Liver (tissue), 3 donors: ENCODE data around the gene PTPRN2.

Experiments used
- ATF3 ChIP-seq: IDR thresholded peaks from 2 replicates; pipeline ENCODE4 v1.6.1; 2016; ENCODE audit warnings: antibody characterized with exemption
- CTCF ChIP-seq: fragments of 150-350 bp; IDR thresholded peaks from 2 replicates; pipeline ENCODE4 v1.5.1; 2017; ENCODE audit warnings: improper control_type of control experiment, low read depth, low read length; ENCODE audit not compliant: missing input control
- GABPA ChIP-seq, 2 donors: IDR thresholded peaks in 1 of 2; conservative IDR thresholded peaks in 1 of 2; 2 replicates each; pipeline ENCODE4 v1.6.1; 2016; ENCODE audit warnings: antibody characterized with exemption in 2 of 2, mild to moderate bottlenecking in 1 of 2, moderate library complexity in 1 of 2
- HNF4G ChIP-seq: IDR thresholded peaks from 2 replicates; pipeline ENCODE4 v1.6.1; 2016; ENCODE audit warnings: antibody characterized with exemption
- JUND ChIP-seq, 2 donors: IDR thresholded peaks; 2 replicates each; pipeline ENCODE4 v1.6.1; 2016; ENCODE audit warnings: antibody characterized with exemption in 2 of 2
- RAD21 ChIP-seq, 2 donors: IDR thresholded peaks; 2 replicates each; pipeline ENCODE4 v1.6.1; 2016; ENCODE audit warnings: antibody characterized with exemption in 2 of 2, mild to moderate bottlenecking in 2 of 2
- RXRA ChIP-seq, 2 donors: IDR thresholded peaks; 2 replicates each; pipeline ENCODE4 v1.6.1; 2017 to 2018; ENCODE audit warnings: antibody characterized with exemption in 2 of 2, mild to moderate bottlenecking in 1 of 2
- SP1 ChIP-seq: IDR thresholded peaks from 2 replicates; pipeline ENCODE4 v1.6.1; 2018; ENCODE audit warnings: antibody characterized with exemption, mild to moderate bottlenecking
- TAF1 ChIP-seq: conservative IDR thresholded peaks from 2 replicates; pipeline ENCODE4 v1.6.1; 2016; ENCODE audit warnings: antibody characterized with exemption, mild to moderate bottlenecking
- YY1 ChIP-seq: IDR thresholded peaks from 2 replicates; pipeline ENCODE4 v1.6.1; 2016; ENCODE audit warnings: antibody characterized with exemption, mild to moderate bottlenecking
- TF ChIP-seq, protein P1 (sequence below): IDR thresholded peaks from 2 replicates; pipeline ENCODE4 v1.6.1; 2016; ENCODE audit warnings: antibody characterized with exemption, mild to moderate bottlenecking
- TF ChIP-seq, protein P2 (sequence below): IDR thresholded peaks from 2 replicates; pipeline ENCODE4 v1.6.1; 2016; ENCODE audit warnings: antibody characterized with exemption
- donor health status: healthy.
- donor health status: healthy.

GRCh38 chr7:158618745-158619140 lies 31.1 kb upstream of the PTPRN2 start:
- TF ChIP-seq CTCF (no peak), TAF1 (no peak), HNF4G (no peak), ATF3 (no peak), JUND (IDR thresholded peaks at IDR 0.05) (no peak), YY1 (no peak), RAD21 (IDR thresholded peaks at IDR 0.05) (no peak), SP1 (no peak), RXRA (IDR thresholded peaks at IDR 0.05) (no peak), GABPA (IDR thresholded peaks at IDR 0.05 in 1 of 2, conservative IDR thresholded peaks at IDR 0.05 in 1 of 2) (no peak)
- TF ChIP-seq, protein P1, sequence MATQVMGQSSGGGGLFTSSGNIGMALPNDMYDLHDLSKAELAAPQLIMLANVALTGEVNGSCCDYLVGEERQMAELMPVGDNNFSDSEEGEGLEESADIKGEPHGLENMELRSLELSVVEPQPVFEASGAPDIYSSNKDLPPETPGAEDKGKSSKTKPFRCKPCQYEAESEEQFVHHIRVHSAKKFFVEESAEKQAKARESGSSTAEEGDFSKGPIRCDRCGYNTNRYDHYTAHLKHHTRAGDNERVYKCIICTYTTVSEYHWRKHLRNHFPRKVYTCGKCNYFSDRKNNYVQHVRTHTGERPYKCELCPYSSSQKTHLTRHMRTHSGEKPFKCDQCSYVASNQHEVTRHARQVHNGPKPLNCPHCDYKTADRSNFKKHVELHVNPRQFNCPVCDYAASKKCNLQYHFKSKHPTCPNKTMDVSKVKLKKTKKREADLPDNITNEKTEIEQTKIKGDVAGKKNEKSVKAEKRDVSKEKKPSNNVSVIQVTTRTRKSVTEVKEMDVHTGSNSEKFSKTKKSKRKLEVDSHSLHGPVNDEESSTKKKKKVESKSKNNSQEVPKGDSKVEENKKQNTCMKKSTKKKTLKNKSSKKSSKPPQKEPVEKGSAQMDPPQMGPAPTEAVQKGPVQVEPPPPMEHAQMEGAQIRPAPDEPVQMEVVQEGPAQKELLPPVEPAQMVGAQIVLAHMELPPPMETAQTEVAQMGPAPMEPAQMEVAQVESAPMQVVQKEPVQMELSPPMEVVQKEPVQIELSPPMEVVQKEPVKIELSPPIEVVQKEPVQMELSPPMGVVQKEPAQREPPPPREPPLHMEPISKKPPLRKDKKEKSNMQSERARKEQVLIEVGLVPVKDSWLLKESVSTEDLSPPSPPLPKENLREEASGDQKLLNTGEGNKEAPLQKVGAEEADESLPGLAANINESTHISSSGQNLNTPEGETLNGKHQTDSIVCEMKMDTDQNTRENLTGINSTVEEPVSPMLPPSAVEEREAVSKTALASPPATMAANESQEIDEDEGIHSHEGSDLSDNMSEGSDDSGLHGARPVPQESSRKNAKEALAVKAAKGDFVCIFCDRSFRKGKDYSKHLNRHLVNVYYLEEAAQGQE = no peak
- TF ChIP-seq, protein P2, sequence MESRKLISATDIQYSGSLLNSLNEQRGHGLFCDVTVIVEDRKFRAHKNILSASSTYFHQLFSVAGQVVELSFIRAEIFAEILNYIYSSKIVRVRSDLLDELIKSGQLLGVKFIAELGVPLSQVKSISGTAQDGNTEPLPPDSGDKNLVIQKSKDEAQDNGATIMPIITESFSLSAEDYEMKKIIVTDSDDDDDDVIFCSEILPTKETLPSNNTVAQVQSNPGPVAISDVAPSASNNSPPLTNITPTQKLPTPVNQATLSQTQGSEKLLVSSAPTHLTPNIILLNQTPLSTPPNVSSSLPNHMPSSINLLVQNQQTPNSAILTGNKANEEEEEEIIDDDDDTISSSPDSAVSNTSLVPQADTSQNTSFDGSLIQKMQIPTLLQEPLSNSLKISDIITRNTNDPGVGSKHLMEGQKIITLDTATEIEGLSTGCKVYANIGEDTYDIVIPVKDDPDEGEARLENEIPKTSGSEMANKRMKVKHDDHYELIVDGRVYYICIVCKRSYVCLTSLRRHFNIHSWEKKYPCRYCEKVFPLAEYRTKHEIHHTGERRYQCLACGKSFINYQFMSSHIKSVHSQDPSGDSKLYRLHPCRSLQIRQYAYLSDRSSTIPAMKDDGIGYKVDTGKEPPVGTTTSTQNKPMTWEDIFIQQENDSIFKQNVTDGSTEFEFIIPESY = no peak
